NB4 (cell line): ENCODE results near the gene UTP20.
A peak's percentile ranks its signal among the peaks of the same experiment; 100 is the strongest.

Experiments used
- DNase-seq: peaks from one replicate; pipeline ENCODE4 v3.0.0; 2010; ENCODE audit warnings: low read depth
- H3K4me3 ChIP-seq: one replicate; pipeline ENCODE4 v1.5.1; 2011; ENCODE audit warnings: mild to moderate bottlenecking, low read depth, low read length, moderate library complexity
- CTCF ChIP-seq: IDR thresholded peaks from one replicate; pipeline ENCODE4 v1.5.1; 2012; ENCODE audit warnings: low read depth, low read length
- MAX ChIP-seq: IDR thresholded peaks from 2 replicates; pipeline ENCODE4 v1.6.1; 2011; ENCODE audit warnings: low read depth, low read length
- MYC ChIP-seq: IDR thresholded peaks from 2 replicates; pipeline ENCODE4 v1.6.1; 2011; ENCODE audit warnings: low read depth, low read length
- POLR2A ChIP-seq: IDR thresholded peaks from 2 replicates; pipeline ENCODE4 v1.6.1; 2011; ENCODE audit warnings: mild to moderate bottlenecking; ENCODE audit not compliant: insufficient read length; ENCODE audit errors: extremely low read depth

The UTP20 gene

GRCh38 chr12:101267111-101267510 lies 12.8 kb upstream of the UTP20 start:
- no peak for DNase-seq
- TF ChIP-seq CTCF (no peak), MAX (no peak), MYC (no peak), POLR2A (no peak)
- H3K4me3 ChIP-seq, result no peak overlapping the region

GRCh38 chr12:101276433-101276832 lies 3.5 kb upstream of the UTP20 start:
- TF ChIP-seq POLR2A (no peak), MAX (no peak), MYC (no peak), CTCF (no peak)

GRCh38 chr12:101277443-101277842 lies 2.5 kb upstream of the UTP20 start:
- H3K4me3 ChIP-seq, result no peak overlapping the region
- TF ChIP-seq MYC (no peak), POLR2A (no peak), CTCF (no peak), MAX (no peak)

More at GRCh38 chr12:101276433-101276832, 3.5 kb upstream of the UTP20 start:
- DNase-seq, result no peak
- H3K4me3 ChIP-seq, result no peak overlapping the region

GRCh38 chr12:101287357-101287756 lies 7.5 kb downstream of the UTP20 start:
- no peak overlapping the region for H3K4me3 ChIP-seq
- no peak for DNase-seq
- TF ChIP-seq CTCF (no peak), MAX (no peak), POLR2A (no peak), MYC (no peak)

More at GRCh38 chr12:101277443-101277842, 2.5 kb upstream of the UTP20 start:
- DNase-seq, result peak; percentile 29

GRCh38 chr12:101297661-101298060 lies 17.8 kb downstream of the UTP20 start:
- DNase-seq, result no peak
- TF ChIP-seq POLR2A (no peak), MAX (no peak), MYC (no peak), CTCF (no peak)
- no peak overlapping the region for H3K4me3 ChIP-seq

GRCh38 chr12:101298426-101298825 lies 18.5 kb downstream of the UTP20 start:
- TF ChIP-seq POLR2A (no peak), MAX (no peak), CTCF (no peak), MYC (no peak)
- H3K4me3 ChIP-seq, result no peak overlapping the region
- no peak for DNase-seq
